Measurements from ENCODE around the gene ZW10.
"Not testable (repeated sequence)": the region's sequence is repeated elsewhere in the genome, so short reads cannot be mapped to it uniquely, and the experiment has no call there.

The ZW10 gene

GRCh38 chr11:113773416-113774173 is at the start of gene ZW10:
ZW10 (minus strand) TSS chr11:113773692; CDS start chr11:113773666, 26 bp downstream.
- DNase-seq, result peak; percentile 99

- DNase-seq, result no peak
Observed at GRCh38 chr11:113818426-113818825, 44.9 kb upstream of the ZW10 start.

- no peak for DNase-seq
Observed at GRCh38 chr11:113817626-113818025, 44.1 kb upstream of the ZW10 start.

GRCh38 chr11:113817162-113817561 is 43.7 kb upstream of the ZW10 start:
- no peak for DNase-seq

GRCh38 chr11:113814181-113814580 is 40.7 kb upstream of the ZW10 start:
- no peak for DNase-seq

- no peak for DNase-seq
Observed at GRCh38 chr11:113808931-113809330, 35.4 kb upstream of the ZW10 start.

- peak; percentile 33 for DNase-seq
Observed at GRCh38 chr11:113806406-113806805, 32.9 kb upstream of the ZW10 start.

- no peak for DNase-seq
Observed at GRCh38 chr11:113805640-113806039, 32.1 kb upstream of the ZW10 start.

- no peak for DNase-seq
Observed at GRCh38 chr11:113802621-113803020, 29.1 kb upstream of the ZW10 start.

GRCh38 chr11:113796663-113797259 is 23.3 kb upstream of the ZW10 start:
- peak; percentile 62 for DNase-seq

GRCh38 chr11:113789675-113790320 is 16.3 kb upstream of the ZW10 start:
- DNase-seq, result no peak

- DNase-seq, result not testable (repeated sequence)
Observed at GRCh38 chr11:113789016-113789415, 15.5 kb upstream of the ZW10 start.

GRCh38 chr11:113782134-113782533 is 8.6 kb upstream of the ZW10 start:
- no peak for DNase-seq

- DNase-seq, result no peak
Observed at GRCh38 chr11:113781682-113782081, 8.2 kb upstream of the ZW10 start.

GRCh38 chr11:113779496-113779895 is 6.0 kb upstream of the ZW10 start, which contains the start of gene CLDN25:
CLDN25 (plus strand) TSS chr11:113779796; CDS start chr11:113779796, 0 bp downstream.
- no peak for DNase-seq

- DNase-seq, result no peak
Observed at GRCh38 chr11:113778111-113778910, 4.8 kb upstream of the ZW10 start.

GRCh38 chr11:113774174-113774503 is 647 bp upstream of the ZW10 start:
- DNase-seq, result no peak

- DNase-seq, result no peak
Observed at GRCh38 chr11:113773092-113773415, 438 bp downstream of the ZW10 start.

GRCh38 chr11:113771964-113772363 is 1.5 kb downstream of the ZW10 start:
- DNase-seq, result no peak

GRCh38 chr11:113764527-113765219 is 8.8 kb downstream of the ZW10 start:
- DNase-seq, result no peak

GRCh38 chr11:113763040-113763439 is 10.5 kb downstream of the ZW10 start:
- DNase-seq, result not testable (repeated sequence)

GRCh38 chr11:113760241-113760640 is 13.3 kb downstream of the ZW10 start:
- no peak for DNase-seq

- no peak for DNase-seq
Observed at GRCh38 chr11:113752932-113753331, 20.6 kb downstream of the ZW10 start.
